ENCODE data around the gene APIP.

Gene APIP

GRCh38 chr11:34944692-34945091 lies 28.5 kb upstream of the APIP start:
- Histone ChIP-seq H3K27ac (ENCODE audit: low read length) (no peak overlapping the region), H3K4me3 (ENCODE audit: low read length) (no peak overlapping the region), H3K27me3 (ENCODE audit: control insufficient read depth, insufficient read depth, low read length) (no peaks in the 10 kb centered on the region), H3K9me3 (ENCODE audit: control insufficient read depth, insufficient read depth, low read length) (no peaks in the 10 kb centered on the region), H3K36me3 (ENCODE audit: control insufficient read depth, insufficient read depth, low read length) (no peaks in the 10 kb centered on the region), H3K4me1 (ENCODE audit: control insufficient read depth, insufficient read depth, low read length) (no peaks in the 10 kb centered on the region)
- WGBS (ENCODE audit: insufficient coverage, insufficient read length): no CpG with 5 or more reads among the region's 1 CpG
- no peak for DNase-seq (ENCODE audit: low read depth, low spot score)

- Histone ChIP-seq H3K27me3 (ENCODE audit: control insufficient read depth, insufficient read depth, low read length) (no peaks in the 10 kb centered on the region), H3K9me3 (ENCODE audit: control insufficient read depth, insufficient read depth, low read length) (no peaks in the 10 kb centered on the region), H3K4me1 (ENCODE audit: control insufficient read depth, insufficient read depth, low read length) (no peaks in the 10 kb centered on the region), H3K36me3 (ENCODE audit: control insufficient read depth, insufficient read depth, low read length) (no peaks in the 10 kb centered on the region), H3K4me3 (ENCODE audit: low read length) (no peak overlapping the region), H3K27ac (ENCODE audit: low read length) (no peak overlapping the region)
- DNase-seq (ENCODE audit: low read depth, low spot score): no peak
- WGBS (ENCODE audit: insufficient coverage, insufficient read length): no CpG with 5 or more reads among the region's 13 CpGs
Observed at GRCh38 chr11:34941688-34942087, 25.5 kb upstream of the APIP start.

- H3K27ac ChIP-seq (ENCODE audit: low read length): no peak overlapping the region
- no CpG with 5 or more reads among the region's 4 CpGs for WGBS (ENCODE audit: insufficient coverage, insufficient read length)
- H3K9me3 ChIP-seq (ENCODE audit: control insufficient read depth, insufficient read depth, low read length): no peaks in the 10 kb centered on the region
- no peaks in the 10 kb centered on the region for H3K27me3 ChIP-seq (ENCODE audit: control insufficient read depth, insufficient read depth, low read length)
- no peak for DNase-seq (ENCODE audit: low read depth, low spot score)
- no peak overlapping the region for H3K4me3 ChIP-seq (ENCODE audit: low read length)
- H3K4me1 ChIP-seq (ENCODE audit: control insufficient read depth, insufficient read depth, low read length): no peaks in the 10 kb centered on the region
- H3K36me3 ChIP-seq (ENCODE audit: control insufficient read depth, insufficient read depth, low read length): no peaks in the 10 kb centered on the region
Observed at GRCh38 chr11:34940026-34940677, 24.0 kb upstream of the APIP start.

- Histone ChIP-seq H3K4me3 (ENCODE audit: low read length) (no peak overlapping the region), H3K36me3 (ENCODE audit: control insufficient read depth, insufficient read depth, low read length) (no peaks in the 10 kb centered on the region), H3K9me3 (ENCODE audit: control insufficient read depth, insufficient read depth, low read length) (no peaks in the 10 kb centered on the region), H3K4me1 (ENCODE audit: control insufficient read depth, insufficient read depth, low read length) (no peaks in the 10 kb centered on the region), H3K27ac (ENCODE audit: low read length) (no peak overlapping the region), H3K27me3 (ENCODE audit: control insufficient read depth, insufficient read depth, low read length) (no peaks in the 10 kb centered on the region)
- no peak for DNase-seq (ENCODE audit: low read depth, low spot score)
- no CpG with 5 or more reads among the region's 1 CpG for WGBS (ENCODE audit: insufficient coverage, insufficient read length)
Observed at GRCh38 chr11:34938611-34939010, 22.4 kb upstream of the APIP start.

GRCh38 chr11:34936945-34937629 lies 20.9 kb upstream of the APIP start:
- Histone ChIP-seq H3K4me1 (ENCODE audit: control insufficient read depth, insufficient read depth, low read length) (no peaks in the 10 kb centered on the region), H3K36me3 (ENCODE audit: control insufficient read depth, insufficient read depth, low read length) (no peaks in the 10 kb centered on the region), H3K27me3 (ENCODE audit: control insufficient read depth, insufficient read depth, low read length) (no peaks in the 10 kb centered on the region), H3K4me3 (ENCODE audit: low read length) (no peak overlapping the region), H3K27ac (ENCODE audit: low read length) (no peak overlapping the region), H3K9me3 (ENCODE audit: control insufficient read depth, insufficient read depth, low read length) (no peaks in the 10 kb centered on the region)
- WGBS (ENCODE audit: insufficient coverage, insufficient read length): no CpG with 5 or more reads among the region's 6 CpGs
- no peak for DNase-seq (ENCODE audit: low read depth, low spot score)

- no CpG with 5 or more reads among the region's 11 CpGs for WGBS (ENCODE audit: insufficient coverage, insufficient read length)
- Histone ChIP-seq H3K4me1 (ENCODE audit: control insufficient read depth, insufficient read depth, low read length) (peaks cover 1% of the 10 kb centered on the region; the same call in 1 of the 2 replicates), H3K9me3 (ENCODE audit: control insufficient read depth, insufficient read depth, low read length) (no peaks in the 10 kb centered on the region), H3K36me3 (ENCODE audit: control insufficient read depth, insufficient read depth, low read length) (no peaks in the 10 kb centered on the region), H3K27me3 (ENCODE audit: control insufficient read depth, insufficient read depth, low read length) (no peaks in the 10 kb centered on the region), H3K4me3 (ENCODE audit: low read length) (no peak overlapping the region), H3K27ac (ENCODE audit: low read length) (no peak overlapping the region)
- no peak for DNase-seq (ENCODE audit: low read depth, low spot score)
Observed at GRCh38 chr11:34929794-34930763, 13.9 kb upstream of the APIP start.

- WGBS (ENCODE audit: insufficient coverage, insufficient read length): no CpG with 5 or more reads among the region's 7 CpGs
- Histone ChIP-seq H3K36me3 (ENCODE audit: control insufficient read depth, insufficient read depth, low read length) (no peaks in the 10 kb centered on the region), H3K27ac (ENCODE audit: low read length) (no peak overlapping the region), H3K4me3 (ENCODE audit: low read length) (no peak overlapping the region), H3K27me3 (ENCODE audit: control insufficient read depth, insufficient read depth, low read length) (no peaks in the 10 kb centered on the region), H3K9me3 (ENCODE audit: control insufficient read depth, insufficient read depth, low read length) (no peaks in the 10 kb centered on the region), H3K4me1 (ENCODE audit: control insufficient read depth, insufficient read depth, low read length) (peaks cover 1% of the 10 kb centered on the region; the same call in 1 of the 2 replicates)
- DNase-seq (ENCODE audit: low read depth, low spot score): no peak
Observed at GRCh38 chr11:34928960-34929680, 12.9 kb upstream of the APIP start.

GRCh38 chr11:34928268-34928959 lies 12.2 kb upstream of the APIP start:
- H3K4me1 ChIP-seq (ENCODE audit: control insufficient read depth, insufficient read depth, low read length): peaks cover 1% of the 10 kb centered on the region; the same call in 1 of the 2 replicates
- no peaks in the 10 kb centered on the region for H3K27me3 ChIP-seq (ENCODE audit: control insufficient read depth, insufficient read depth, low read length)
- no peak overlapping the region for H3K27ac ChIP-seq (ENCODE audit: low read length)
- H3K4me3 ChIP-seq (ENCODE audit: low read length): no peak overlapping the region
- no peaks in the 10 kb centered on the region for H3K9me3 ChIP-seq (ENCODE audit: control insufficient read depth, insufficient read depth, low read length)
- no peaks in the 10 kb centered on the region for H3K36me3 ChIP-seq (ENCODE audit: control insufficient read depth, insufficient read depth, low read length)
- no peak for DNase-seq (ENCODE audit: low read depth, low spot score)
- no CpG with 5 or more reads among the region's 3 CpGs for WGBS (ENCODE audit: insufficient coverage, insufficient read length)

GRCh38 chr11:34926831-34927132 lies 10.6 kb upstream of the APIP start:
- Histone ChIP-seq H3K4me1 (ENCODE audit: control insufficient read depth, insufficient read depth, low read length) (peaks cover 1% of the 10 kb centered on the region; the same call in 1 of the 2 replicates), H3K27ac (ENCODE audit: low read length) (no peak overlapping the region), H3K9me3 (ENCODE audit: control insufficient read depth, insufficient read depth, low read length) (no peaks in the 10 kb centered on the region), H3K27me3 (ENCODE audit: control insufficient read depth, insufficient read depth, low read length) (no peaks in the 10 kb centered on the region), H3K36me3 (ENCODE audit: control insufficient read depth, insufficient read depth, low read length) (no peaks in the 10 kb centered on the region), H3K4me3 (ENCODE audit: low read length) (no peak overlapping the region)
- no peak for DNase-seq (ENCODE audit: low read depth, low spot score)
